Dermis blood vessel endothelial cell (primary cell): ENCODE results near the gene TAF11L7. TPM values are rescaled to one million over a fixed set of nuclear protein-coding genes. Genes with fewer than 3 reads are reported as not detected.
"Not testable (repeated sequence)": the region's sequence is repeated elsewhere in the genome, so short reads cannot be mapped to it uniquely, and the experiment has no call there.

Source experiments
- DNase-seq: peaks from one replicate; pipeline ENCODE4 v3.0.0; 2010
- total RNA-seq: library from RNA; depleted of rRNA; stranded (reverse); fragments of >200 nt; gene quantifications from 2 replicates; pipeline ENCODE4 v1.2.3, GENCODE V29; 2014

Gene TAF11L7
- total RNA-seq, result not detected in 2 replicates

- DNase-seq, result not testable (repeated sequence)
Measured at GRCh38 chr5:17585658-17586057, at the start of gene TAF11L7. Gene TAF11L7, minus strand, starts transcription at chr5:17585758.

DNA sequence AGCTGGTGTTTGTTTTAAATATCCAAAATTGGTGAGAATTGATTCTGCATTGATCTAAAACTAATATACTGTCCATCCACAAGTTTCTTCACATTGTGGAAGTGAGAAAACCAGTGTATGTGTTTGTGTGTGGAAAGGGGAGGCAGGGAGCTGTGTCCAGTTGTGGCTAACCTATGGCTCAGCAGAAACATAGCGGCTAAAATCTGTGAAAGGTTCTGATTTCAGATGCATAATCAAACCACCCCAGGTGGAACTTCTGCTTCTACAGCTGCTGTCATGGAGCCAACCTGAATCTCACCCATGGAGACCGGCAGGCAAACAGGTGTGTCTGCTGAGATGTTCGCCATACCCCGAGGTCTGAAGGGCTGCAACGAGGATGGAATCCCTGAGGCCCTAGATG, 48.6 kb upstream of the TAF11L7 start, which contains the start of gene TAF11L14:
TSS of gene TAF11L14 (plus strand) at position 301 of the 400 bp plus-strand sequence.
- no peak for DNase-seq

DNA sequence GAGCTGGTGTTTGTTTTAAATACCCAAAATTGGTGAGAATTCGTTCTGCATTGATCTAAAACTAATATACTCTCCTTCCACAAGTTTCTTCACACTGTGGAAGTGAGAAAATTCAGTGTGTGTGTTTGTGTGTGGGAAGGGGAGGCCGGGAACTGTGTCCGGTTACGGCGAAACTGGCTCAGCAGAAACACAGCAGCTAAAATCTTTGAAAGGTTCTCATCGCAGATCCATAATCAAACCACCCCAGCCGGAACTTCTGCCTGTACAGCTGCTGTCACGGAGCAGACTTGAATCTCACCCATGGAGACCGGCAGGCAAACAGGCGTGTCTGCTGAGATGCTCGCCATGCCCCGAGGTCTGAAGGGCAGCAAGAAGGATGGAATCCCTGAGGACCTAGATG, 46.2 kb upstream of the TAF11L7 start, which contains the start of gene TAF11L13:
TSS of gene TAF11L13 (plus strand) at position 301 of the 400 bp plus-strand sequence.
- not testable (repeated sequence) for DNase-seq

- no peak for DNase-seq
Measured at GRCh38 chr5:17625686-17626085, 40.1 kb upstream of the TAF11L7 start.

- DNase-seq, result no peak
Measured at GRCh38 chr5:17620627-17621026, 35.1 kb upstream of the TAF11L7 start.

DNA sequence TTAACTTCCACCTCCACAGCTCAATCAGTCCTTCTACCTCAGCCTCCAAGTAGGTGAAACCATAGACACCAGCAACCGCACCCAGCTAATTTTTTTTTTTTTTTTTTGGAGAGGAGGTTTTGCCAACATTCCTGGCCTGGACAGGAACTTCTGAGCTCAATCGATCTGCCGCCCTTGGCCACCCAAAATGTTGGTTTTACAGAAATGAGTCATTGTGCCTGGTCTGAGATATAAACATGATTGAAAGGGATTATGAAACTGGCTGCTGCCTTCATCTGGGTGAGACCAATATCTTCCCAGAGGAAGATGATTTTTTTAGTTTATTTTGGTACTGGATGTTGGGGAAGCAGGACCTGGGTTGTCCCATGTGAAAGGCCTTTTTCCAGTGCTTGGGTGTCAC, 33.8 kb upstream of the TAF11L7 start:
- no peak for DNase-seq

DNA sequence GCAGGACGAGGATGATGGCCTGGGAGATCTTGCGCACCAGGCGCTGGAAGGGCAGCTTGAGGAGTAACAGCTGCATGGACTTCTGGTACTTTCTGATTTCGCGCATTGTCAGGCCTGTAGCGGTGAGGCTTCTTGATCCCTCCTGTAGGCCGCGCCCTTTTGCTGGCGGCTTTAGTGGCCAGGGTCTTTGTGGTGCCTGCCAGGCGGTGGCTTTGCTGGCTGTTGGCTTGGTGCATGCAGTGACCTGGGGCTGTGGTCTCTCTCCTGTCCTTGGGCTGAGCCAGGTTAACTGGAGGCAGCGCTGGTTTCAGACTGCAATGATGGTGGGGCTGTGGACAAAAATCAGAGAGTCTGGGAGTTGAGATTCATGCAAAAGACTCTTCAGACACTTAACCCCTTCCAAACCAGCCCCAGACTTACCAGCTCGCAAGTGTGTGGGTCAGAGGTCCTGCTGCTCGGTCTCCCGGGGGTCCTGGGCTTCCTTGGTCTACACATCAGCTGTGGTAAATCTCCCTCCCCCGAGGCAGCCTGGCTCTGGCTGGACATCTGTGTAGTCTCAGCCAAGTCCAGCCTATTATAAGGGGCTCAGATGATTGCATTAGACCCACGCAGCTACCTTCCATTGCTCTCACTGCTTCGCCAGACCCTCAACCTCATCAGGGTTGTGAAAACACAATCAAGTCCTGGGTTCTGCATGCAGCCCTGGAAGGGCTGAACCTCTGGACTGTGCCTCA, 29.5 kb upstream of the TAF11L7 start:
- DNase-seq, result no peak

DNA sequence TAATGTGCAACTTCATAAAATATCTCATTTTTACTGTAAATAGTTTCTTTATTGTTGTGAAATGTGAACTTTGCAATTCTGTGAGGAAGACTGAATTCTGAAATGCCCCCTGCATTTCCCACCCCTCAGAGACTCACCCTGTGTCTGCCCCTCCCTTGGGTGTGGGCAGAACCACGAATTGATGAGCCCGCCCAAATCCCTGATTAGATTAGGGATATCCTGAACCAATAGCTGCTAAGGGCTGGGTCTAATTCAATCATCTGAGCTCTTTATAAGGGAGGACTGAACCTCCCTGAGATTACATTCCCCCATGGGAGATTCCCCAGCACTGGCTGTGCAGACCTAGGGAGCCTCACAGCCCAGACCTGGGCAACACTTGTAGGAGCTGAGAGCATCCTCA, 24.5 kb upstream of the TAF11L7 start, which contains the start of gene TAF11L12:
TSS of gene TAF11L12 (plus strand) at position 301 of the 400 bp plus-strand sequence.
- DNase-seq, result not testable (repeated sequence)

DNA sequence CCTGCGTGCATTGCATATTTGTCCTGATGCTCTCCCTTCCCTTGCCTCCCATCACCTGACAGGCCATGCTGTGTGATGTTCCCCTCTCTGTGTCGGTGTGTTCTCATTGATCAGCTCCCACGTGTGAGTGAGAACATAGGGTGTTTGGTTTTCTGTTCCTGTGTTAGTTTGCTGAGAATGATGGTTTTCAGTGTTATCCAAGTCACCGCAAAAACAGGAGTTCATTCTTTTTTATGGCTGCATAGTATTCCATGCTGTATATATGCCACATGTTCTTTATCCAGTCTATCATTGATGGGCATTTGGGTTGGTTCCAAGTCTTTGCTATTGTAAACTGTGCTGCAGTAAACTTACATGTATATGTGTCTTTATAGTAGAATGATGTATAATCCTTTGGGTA, 21.9 kb upstream of the TAF11L7 start:
- DNase-seq, result not testable (repeated sequence)

- DNase-seq, result no peak
Measured at GRCh38 chr5:17604951-17605350, 19.4 kb upstream of the TAF11L7 start.

- DNase-seq, result not testable (repeated sequence)
Measured at GRCh38 chr5:17603880-17604279, 18.3 kb upstream of the TAF11L7 start, which contains the start of gene TAF11L11. Gene TAF11L11, plus strand, starts transcription at chr5:17604183.

GRCh38 chr5:17597728-17598127, 12.2 kb upstream of the TAF11L7 start, which contains the start of gene TAF11L10:
Gene TAF11L10, minus strand, starts transcription at chr5:17597828.
- not testable (repeated sequence) for DNase-seq

GRCh38 chr5:17594255-17594654, 8.7 kb upstream of the TAF11L7 start, which contains the start of gene TAF11L9:
Gene TAF11L9, minus strand, starts transcription at chr5:17594394.
- DNase-seq, result not testable (repeated sequence)

GRCh38 chr5:17590860-17591259, 5.3 kb upstream of the TAF11L7 start, which contains the start of gene TAF11L8:
Gene TAF11L8, minus strand, starts transcription at chr5:17590960.
- not testable (repeated sequence) for DNase-seq

Other genes starting within 250 kb of the TAF11L7 start
- not detected in 2 replicates for gene TAF11L2, start 87.5 kb downstream of the TAF11L7 start, total RNA-seq
- not detected in 2 replicates for gene TAF11L3, start 67.4 kb downstream of the TAF11L7 start, total RNA-seq
- gene TAF11L4, start 64.0 kb downstream of the TAF11L7 start, total RNA-seq, result not detected in 2 replicates
- not detected in 2 replicates for gene TAF11L5, start 60.5 kb downstream of the TAF11L7 start, total RNA-seq
- gene TAF11L6, start 57.1 kb downstream of the TAF11L7 start, total RNA-seq, result not detected in 2 replicates
- gene TAF11L8, start 5.2 kb upstream of the TAF11L7 start, total RNA-seq, result not detected in 2 replicates
- gene TAF11L9, start 8.6 kb upstream of the TAF11L7 start, total RNA-seq, result not detected in 2 replicates
- not detected in 2 replicates for gene TAF11L10, start 12.1 kb upstream of the TAF11L7 start, total RNA-seq
- gene TAF11L11, start 18.4 kb upstream of the TAF11L7 start, total RNA-seq, result not detected in 2 replicates
- not detected in 2 replicates for gene TAF11L12, start 24.6 kb upstream of the TAF11L7 start, total RNA-seq
- gene TAF11L13, start 46.3 kb upstream of the TAF11L7 start, total RNA-seq, result not detected in 2 replicates
- gene TAF11L14, start 48.7 kb upstream of the TAF11L7 start, total RNA-seq, result not detected in 2 replicates